Liver (tissue), 9 donors: ENCODE measurements around the gene GIMAP1. TPM values are rescaled to one million over a fixed set of nuclear protein-coding genes. Genes with fewer than 3 reads are reported as not detected.

Experiments
- DNase-seq: peaks from one replicate; pipeline ENCODE4 v3.0.0-alpha.2; 2017; ENCODE audit warnings: low spot score
- H3K27ac ChIP-seq, 2 donors: one replicate each; pipeline ENCODE4 v1.7.0; 2013; ENCODE audit warnings: inconsistent platforms in 2 of 2, low read length in 2 of 2, control low read depth in 1 of 2, low read depth in 1 of 2, mild to moderate bottlenecking in 1 of 2
- H3K27me3 ChIP-seq, 4 donors: one replicate each; pipeline versions ENCODE4 v1.6.1 to v1.7.0; 2013; ENCODE audit warnings: low read length in 3 of 4, inconsistent platforms in 1 of 4, mild to moderate bottlenecking in 1 of 4, moderate library complexity in 1 of 4; ENCODE audit not compliant: control insufficient read depth in 4 of 4, insufficient read depth in 4 of 4
- H3K36me3 ChIP-seq, 4 donors: one replicate each; pipeline versions ENCODE4 v1.6.1 to v1.7.0; 2013; ENCODE audit warnings: low read length in 3 of 4, mild to moderate bottlenecking in 3 of 4, low read depth in 1 of 4, moderate library complexity in 1 of 4; ENCODE audit not compliant: control insufficient read depth in 4 of 4, insufficient read depth in 3 of 4
- H3K4me1 ChIP-seq, 4 donors: one replicate each; pipeline versions ENCODE4 v1.6.1 to v1.7.0; 2013; ENCODE audit warnings: low read length in 3 of 4, mild to moderate bottlenecking in 3 of 4, moderate library complexity in 1 of 4; ENCODE audit not compliant: control insufficient read depth in 4 of 4, insufficient read depth in 4 of 4
- H3K4me3 ChIP-seq, 3 donors: one replicate each; pipeline versions ENCODE4 v1.6.1 to v1.7.0; 2013; ENCODE audit warnings: low read length in 3 of 3, control low read depth in 1 of 3, low read depth in 1 of 3, mild to moderate bottlenecking in 1 of 3
- H3K9ac ChIP-seq, 2 donors: one replicate each; pipeline ENCODE4 v1.7.0; 2013; ENCODE audit warnings: low read length in 2 of 2, mild to moderate bottlenecking in 2 of 2, moderate library complexity in 2 of 2, control low read depth in 1 of 2, low read depth in 1 of 2
- H3K9me3 ChIP-seq, 4 donors: one replicate each; pipeline versions ENCODE4 v1.6.1 to v1.7.0; 2013; ENCODE audit warnings: low read length in 3 of 4; ENCODE audit not compliant: control insufficient read depth in 4 of 4
- EGR1 ChIP-seq, 2 donors: IDR thresholded peaks; 2 replicates each; pipeline ENCODE4 v1.6.1; 2016 to 2018; ENCODE audit warnings: antibody characterized with exemption in 2 of 2, low read depth in 2 of 2
- FOXA1 ChIP-seq: IDR thresholded peaks from 2 replicates; pipeline ENCODE4 v1.6.1; 2016; ENCODE audit warnings: antibody characterized with exemption
- FOXA2 ChIP-seq: IDR thresholded peaks from 2 replicates; pipeline ENCODE4 v1.6.1; 2016; ENCODE audit warnings: antibody characterized with exemption
- GABPA ChIP-seq, 2 donors: IDR thresholded peaks in 1 of 2; conservative IDR thresholded peaks in 1 of 2; 2 replicates each; pipeline ENCODE4 v1.6.1; 2016; ENCODE audit warnings: antibody characterized with exemption in 2 of 2, mild to moderate bottlenecking in 1 of 2, moderate library complexity in 1 of 2
- HNF4A ChIP-seq, 2 donors: conservative IDR thresholded peaks; 2 replicates each; pipeline ENCODE4 v1.6.1; 2016; ENCODE audit warnings: antibody characterized with exemption in 2 of 2, mild to moderate bottlenecking in 2 of 2
- HNF4G ChIP-seq: IDR thresholded peaks from 2 replicates; pipeline ENCODE4 v1.6.1; 2016; ENCODE audit warnings: antibody characterized with exemption
- JUND ChIP-seq, 2 donors: IDR thresholded peaks; 2 replicates each; pipeline ENCODE4 v1.6.1; 2016; ENCODE audit warnings: antibody characterized with exemption in 2 of 2
- NR2F2 ChIP-seq: IDR thresholded peaks from 2 replicates; pipeline ENCODE4 v1.6.1; 2016; ENCODE audit warnings: antibody characterized with exemption
- RAD21 ChIP-seq, 2 donors: IDR thresholded peaks; 2 replicates each; pipeline ENCODE4 v1.6.1; 2016; ENCODE audit warnings: antibody characterized with exemption in 2 of 2, mild to moderate bottlenecking in 2 of 2
- RXRA ChIP-seq, 2 donors: IDR thresholded peaks; 2 replicates each; pipeline ENCODE4 v1.6.1; 2017 to 2018; ENCODE audit warnings: antibody characterized with exemption in 2 of 2, mild to moderate bottlenecking in 1 of 2
- SP1 ChIP-seq: IDR thresholded peaks from 2 replicates; pipeline ENCODE4 v1.6.1; 2018; ENCODE audit warnings: antibody characterized with exemption, mild to moderate bottlenecking
- TAF1 ChIP-seq: conservative IDR thresholded peaks from 2 replicates; pipeline ENCODE4 v1.6.1; 2016; ENCODE audit warnings: antibody characterized with exemption, mild to moderate bottlenecking
- YY1 ChIP-seq: IDR thresholded peaks from 2 replicates; pipeline ENCODE4 v1.6.1; 2016; ENCODE audit warnings: antibody characterized with exemption, mild to moderate bottlenecking
- WGBS: extraction: QIAGEN DNeasy Blood & Tissue Kit; methylation state at CpG from one replicate; pipeline ENCODE4 v1.1.7; 2013; 5-methylcytosine and 5-hydroxymethylcytosine counted together
- polyA plus RNA-seq, 2 donors: library from polyadenylated mRNA; stranded (reverse) in 1 of 2; unstranded in 1 of 2; fragments of 200-250 nt in 1 of 2; fragments of >200 nt in 1 of 2; fragmentation: Nextera tagmentation in 1 of 2; extraction: Ambion mirVana in 1 of 2; gene quantifications; one replicate each; pipeline versions ENCODE4 v1.2.1 to v1.2.3, GENCODE V29; 2013 to 2015
- total RNA-seq, 2 donors: library from RNA; depleted of rRNA; stranded (reverse); fragments of >200 nt; gene quantifications; one replicate each; pipeline ENCODE4 v1.2.3, GENCODE V29; 2014
- TF ChIP-seq, protein P1 (sequence below): IDR thresholded peaks from 2 replicates; pipeline ENCODE4 v1.6.1; 2016; ENCODE audit warnings: antibody characterized with exemption, mild to moderate bottlenecking
- TF ChIP-seq, protein P2 (sequence below): IDR thresholded peaks from 2 replicates; pipeline ENCODE4 v1.6.1; 2016; ENCODE audit warnings: antibody characterized with exemption
- TF ChIP-seq, protein P3 (sequence below): IDR thresholded peaks from 2 replicates; pipeline ENCODE4 v1.6.1; 2016; ENCODE audit warnings: antibody characterized with exemption
- TF ChIP-seq, protein P4 (sequence below): IDR thresholded peaks from 2 replicates; pipeline ENCODE4 v1.6.1; 2016; ENCODE audit warnings: antibody characterized with exemption
- TF ChIP-seq, protein P5 (sequence below): fragments of 150-350 bp; IDR thresholded peaks from 2 replicates; pipeline ENCODE4 v1.5.1; 2017; ENCODE audit warnings: improper control_type of control experiment, low read depth, low read length; ENCODE audit not compliant: missing input control
- donor health status: healthy.
- donor health status: healthy.
- donor health status: healthy.
- donor health status: healthy.
- donor health status: healthy.

GIMAP1 gene
- total and polyA plus RNA-seq, 4 donors = 1.5 to 3.8 (median 2.5) TPM

DNA sequence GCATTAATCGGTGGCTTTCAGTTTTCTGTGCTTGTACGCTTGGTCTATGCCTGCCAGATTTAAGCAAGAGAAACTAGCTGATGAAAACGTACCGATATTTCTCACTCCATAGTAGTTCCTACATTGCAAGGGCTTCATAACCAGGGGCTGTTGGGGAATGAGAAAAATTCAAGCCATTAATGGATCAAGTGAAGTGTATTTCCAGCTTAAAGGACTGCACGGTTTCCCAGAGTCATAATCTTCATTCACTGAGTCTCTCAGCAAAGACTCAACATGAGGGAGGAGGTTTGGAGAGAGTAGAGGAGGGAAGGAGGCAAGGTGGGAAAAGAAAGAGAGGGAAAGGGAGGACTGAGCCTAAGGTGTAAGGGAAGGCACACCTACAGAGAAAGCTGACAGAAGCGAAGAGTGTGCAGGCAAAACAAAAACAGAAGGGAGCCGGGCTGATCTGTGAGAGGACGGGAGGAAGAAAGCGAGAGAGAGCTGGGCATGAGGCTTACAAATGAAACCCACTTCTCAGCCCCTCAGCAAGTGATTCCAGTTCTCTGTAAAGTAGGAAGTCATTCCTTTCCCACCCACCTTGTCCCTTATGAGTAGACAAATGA, 30.3 kb upstream of the GIMAP1 start:
- Histone ChIP-seq H3K4me3 (peak overlapping the region; percentile 52 to 83 (median 68)), H3K36me3 (peaks cover 0 to 11% (median 7%) of the 10 kb centered on the region in 4 donors), H3K9ac (peak overlapping the region; percentile 83 to 98), H3K27me3 (no peaks in the 10 kb centered on the region), H3K27ac (peak overlapping the region; percentile 61 to 64), H3K4me1 (peaks cover 0 to 9% (median 3%) of the 10 kb centered on the region in 4 donors), H3K9me3 (no peaks in the 10 kb centered on the region)
- DNase-seq = no peak
- 42% methylated on average over 9 of the region's 9 CpGs for WGBS
- TF ChIP-seq, protein P1, sequence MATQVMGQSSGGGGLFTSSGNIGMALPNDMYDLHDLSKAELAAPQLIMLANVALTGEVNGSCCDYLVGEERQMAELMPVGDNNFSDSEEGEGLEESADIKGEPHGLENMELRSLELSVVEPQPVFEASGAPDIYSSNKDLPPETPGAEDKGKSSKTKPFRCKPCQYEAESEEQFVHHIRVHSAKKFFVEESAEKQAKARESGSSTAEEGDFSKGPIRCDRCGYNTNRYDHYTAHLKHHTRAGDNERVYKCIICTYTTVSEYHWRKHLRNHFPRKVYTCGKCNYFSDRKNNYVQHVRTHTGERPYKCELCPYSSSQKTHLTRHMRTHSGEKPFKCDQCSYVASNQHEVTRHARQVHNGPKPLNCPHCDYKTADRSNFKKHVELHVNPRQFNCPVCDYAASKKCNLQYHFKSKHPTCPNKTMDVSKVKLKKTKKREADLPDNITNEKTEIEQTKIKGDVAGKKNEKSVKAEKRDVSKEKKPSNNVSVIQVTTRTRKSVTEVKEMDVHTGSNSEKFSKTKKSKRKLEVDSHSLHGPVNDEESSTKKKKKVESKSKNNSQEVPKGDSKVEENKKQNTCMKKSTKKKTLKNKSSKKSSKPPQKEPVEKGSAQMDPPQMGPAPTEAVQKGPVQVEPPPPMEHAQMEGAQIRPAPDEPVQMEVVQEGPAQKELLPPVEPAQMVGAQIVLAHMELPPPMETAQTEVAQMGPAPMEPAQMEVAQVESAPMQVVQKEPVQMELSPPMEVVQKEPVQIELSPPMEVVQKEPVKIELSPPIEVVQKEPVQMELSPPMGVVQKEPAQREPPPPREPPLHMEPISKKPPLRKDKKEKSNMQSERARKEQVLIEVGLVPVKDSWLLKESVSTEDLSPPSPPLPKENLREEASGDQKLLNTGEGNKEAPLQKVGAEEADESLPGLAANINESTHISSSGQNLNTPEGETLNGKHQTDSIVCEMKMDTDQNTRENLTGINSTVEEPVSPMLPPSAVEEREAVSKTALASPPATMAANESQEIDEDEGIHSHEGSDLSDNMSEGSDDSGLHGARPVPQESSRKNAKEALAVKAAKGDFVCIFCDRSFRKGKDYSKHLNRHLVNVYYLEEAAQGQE = no peak
- TF ChIP-seq HNF4A (conservative IDR thresholded peaks at IDR 0.05) (no peak), TAF1 (no peak), HNF4G (no peak), SP1 (no peak), RAD21 (IDR thresholded peaks at IDR 0.05) (no peak), NR2F2 (no peak), FOXA1 (no peak), JUND (IDR thresholded peaks at IDR 0.05) (no peak), FOXA2 (no peak)
- TF ChIP-seq, protein P2, sequence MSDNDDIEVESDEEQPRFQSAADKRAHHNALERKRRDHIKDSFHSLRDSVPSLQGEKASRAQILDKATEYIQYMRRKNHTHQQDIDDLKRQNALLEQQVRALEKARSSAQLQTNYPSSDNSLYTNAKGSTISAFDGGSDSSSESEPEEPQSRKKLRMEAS = no peak
- TF ChIP-seq, protein P3, sequence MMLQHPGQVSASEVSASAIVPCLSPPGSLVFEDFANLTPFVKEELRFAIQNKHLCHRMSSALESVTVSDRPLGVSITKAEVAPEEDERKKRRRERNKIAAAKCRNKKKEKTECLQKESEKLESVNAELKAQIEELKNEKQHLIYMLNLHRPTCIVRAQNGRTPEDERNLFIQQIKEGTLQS = no peak
- TF ChIP-seq, protein P4, sequence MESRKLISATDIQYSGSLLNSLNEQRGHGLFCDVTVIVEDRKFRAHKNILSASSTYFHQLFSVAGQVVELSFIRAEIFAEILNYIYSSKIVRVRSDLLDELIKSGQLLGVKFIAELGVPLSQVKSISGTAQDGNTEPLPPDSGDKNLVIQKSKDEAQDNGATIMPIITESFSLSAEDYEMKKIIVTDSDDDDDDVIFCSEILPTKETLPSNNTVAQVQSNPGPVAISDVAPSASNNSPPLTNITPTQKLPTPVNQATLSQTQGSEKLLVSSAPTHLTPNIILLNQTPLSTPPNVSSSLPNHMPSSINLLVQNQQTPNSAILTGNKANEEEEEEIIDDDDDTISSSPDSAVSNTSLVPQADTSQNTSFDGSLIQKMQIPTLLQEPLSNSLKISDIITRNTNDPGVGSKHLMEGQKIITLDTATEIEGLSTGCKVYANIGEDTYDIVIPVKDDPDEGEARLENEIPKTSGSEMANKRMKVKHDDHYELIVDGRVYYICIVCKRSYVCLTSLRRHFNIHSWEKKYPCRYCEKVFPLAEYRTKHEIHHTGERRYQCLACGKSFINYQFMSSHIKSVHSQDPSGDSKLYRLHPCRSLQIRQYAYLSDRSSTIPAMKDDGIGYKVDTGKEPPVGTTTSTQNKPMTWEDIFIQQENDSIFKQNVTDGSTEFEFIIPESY = no peak

DNA sequence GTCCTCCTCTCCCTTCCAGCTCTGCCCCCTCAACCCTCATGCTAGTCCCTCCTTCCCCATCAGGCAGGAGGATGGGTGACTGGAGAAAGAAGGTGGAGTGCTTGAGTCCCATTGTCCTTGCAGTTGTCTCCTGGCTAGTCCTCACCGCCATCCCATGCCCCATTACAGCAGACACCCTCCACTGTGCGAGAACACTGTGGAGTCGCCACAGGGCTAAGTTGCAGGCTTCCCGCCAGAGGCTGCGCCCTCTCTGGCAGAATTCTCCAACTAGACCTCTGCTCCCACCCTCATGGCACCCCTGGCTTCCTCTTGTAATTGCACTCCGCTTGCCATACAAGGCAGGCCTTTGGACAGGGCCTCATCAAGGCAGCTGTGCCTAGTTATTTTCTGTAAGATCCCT, 27.8 kb upstream of the GIMAP1 start:
- DNase-seq = no peak
- Histone ChIP-seq H3K9ac (no peak overlapping the region), H3K27ac (no peak overlapping the region), H3K9me3 (no peaks in the 10 kb centered on the region), H3K4me1 (peaks cover 0 to 9% (median 3%) of the 10 kb centered on the region in 4 donors), H3K36me3 (peaks cover 0 to 17% (median 8%) of the 10 kb centered on the region in 4 donors), H3K27me3 (no peaks in the 10 kb centered on the region), H3K4me3 (no peak overlapping the region)
- 96% methylated on average over 6 of the region's 6 CpGs for WGBS
- TF ChIP-seq, protein P2 = no peak
- TF ChIP-seq JUND (IDR thresholded peaks at IDR 0.05) (no peak), RXRA (IDR thresholded peaks at IDR 0.05) (no peak), FOXA2 (no peak), HNF4A (conservative IDR thresholded peaks at IDR 0.05) (no peak), GABPA (IDR thresholded peaks at IDR 0.05 in 1 of 2, conservative IDR thresholded peaks at IDR 0.05 in 1 of 2) (no peak), YY1 (no peak), EGR1 (IDR thresholded peaks at IDR 0.05; ENCODE audit: low read depth in 2 of 2) (no peak), TAF1 (no peak), NR2F2 (no peak), FOXA1 (no peak), RAD21 (IDR thresholded peaks at IDR 0.05) (no peak)
- TF ChIP-seq, protein P5, sequence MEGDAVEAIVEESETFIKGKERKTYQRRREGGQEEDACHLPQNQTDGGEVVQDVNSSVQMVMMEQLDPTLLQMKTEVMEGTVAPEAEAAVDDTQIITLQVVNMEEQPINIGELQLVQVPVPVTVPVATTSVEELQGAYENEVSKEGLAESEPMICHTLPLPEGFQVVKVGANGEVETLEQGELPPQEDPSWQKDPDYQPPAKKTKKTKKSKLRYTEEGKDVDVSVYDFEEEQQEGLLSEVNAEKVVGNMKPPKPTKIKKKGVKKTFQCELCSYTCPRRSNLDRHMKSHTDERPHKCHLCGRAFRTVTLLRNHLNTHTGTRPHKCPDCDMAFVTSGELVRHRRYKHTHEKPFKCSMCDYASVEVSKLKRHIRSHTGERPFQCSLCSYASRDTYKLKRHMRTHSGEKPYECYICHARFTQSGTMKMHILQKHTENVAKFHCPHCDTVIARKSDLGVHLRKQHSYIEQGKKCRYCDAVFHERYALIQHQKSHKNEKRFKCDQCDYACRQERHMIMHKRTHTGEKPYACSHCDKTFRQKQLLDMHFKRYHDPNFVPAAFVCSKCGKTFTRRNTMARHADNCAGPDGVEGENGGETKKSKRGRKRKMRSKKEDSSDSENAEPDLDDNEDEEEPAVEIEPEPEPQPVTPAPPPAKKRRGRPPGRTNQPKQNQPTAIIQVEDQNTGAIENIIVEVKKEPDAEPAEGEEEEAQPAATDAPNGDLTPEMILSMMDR = no peak
- TF ChIP-seq, protein P4 = no peak
